Mesenchymal stem cell (in vitro differentiated cells and primary cell): ENCODE results near the gene FHIT.
A peak's percentile ranks its signal among the peaks of the same experiment; 100 is the strongest.

Source experiments
- DNase-seq: peaks from one replicate; pipeline ENCODE4 v3.0.0-alpha.2; 2013
- H2AFZ ChIP-seq: one replicate; pipeline ENCODE4 v1.6.1; 2013; ENCODE audit warnings: low read depth, mild to moderate bottlenecking, control low read depth, inconsistent platforms, low read length, moderate library complexity
- H2AK5ac ChIP-seq: 2 replicates; pipeline ENCODE4 v1.6.1; 2013; ENCODE audit warnings: low read length, moderate library complexity, mild to moderate bottlenecking, inconsistent platforms; ENCODE audit not compliant: severe bottlenecking
- H2BK120ac ChIP-seq: one replicate; pipeline ENCODE4 v1.6.1; 2013; ENCODE audit warnings: low read depth, mild to moderate bottlenecking, inconsistent platforms, low read length, moderate library complexity
- H2BK12ac ChIP-seq, 2 experiments: one replicate each; pipeline ENCODE4 v1.6.1; 2013; ENCODE audit warnings: inconsistent platforms in 2 of 2, low read length in 2 of 2, mild to moderate bottlenecking in 2 of 2, moderate library complexity in 2 of 2, control low read depth in 1 of 2
- H2BK15ac ChIP-seq: one replicate; pipeline ENCODE4 v1.6.1; 2013; ENCODE audit warnings: mild to moderate bottlenecking, low read depth, inconsistent platforms; ENCODE audit not compliant: poor library complexity, severe bottlenecking
- H2BK5ac ChIP-seq: 2 replicates; pipeline ENCODE4 v1.6.1; 2013; ENCODE audit warnings: low read depth, mild to moderate bottlenecking, low read length, control low read depth, inconsistent platforms; ENCODE audit not compliant: poor library complexity, severe bottlenecking
- H3K14ac ChIP-seq, 2 experiments: one replicate each; pipeline ENCODE4 v1.6.1; 2013; ENCODE audit warnings: inconsistent platforms in 2 of 2, low read length in 2 of 2, control low read depth in 1 of 2, mild to moderate bottlenecking in 1 of 2, moderate library complexity in 1 of 2
- H3K18ac ChIP-seq, 2 experiments: one replicate each; pipeline ENCODE4 v1.6.1; 2013; ENCODE audit warnings: inconsistent platforms in 2 of 2, low read length in 2 of 2, control low read depth in 1 of 2, low read depth in 1 of 2, mild to moderate bottlenecking in 1 of 2
- H3K23ac ChIP-seq, 2 experiments: one replicate each; pipeline ENCODE4 v1.6.1; 2013; ENCODE audit warnings: inconsistent platforms in 2 of 2, low read length in 2 of 2, mild to moderate bottlenecking in 2 of 2, moderate library complexity in 2 of 2, control low read depth in 1 of 2
- H3K27ac ChIP-seq: 2 replicates; pipeline ENCODE4 v1.5.1; 2013; ENCODE audit warnings: mild to moderate bottlenecking, moderate library complexity, low read length, control low read depth, inconsistent platforms; ENCODE audit not compliant: poor library complexity, severe bottlenecking
- H3K27me3 ChIP-seq, 2 experiments: 2 replicates each; pipeline versions ENCODE4 v1.6.1 to v1.7.0; 2013; ENCODE audit warnings: low read length in 2 of 2, mild to moderate bottlenecking in 2 of 2, moderate library complexity in 2 of 2, control low read depth in 1 of 2, inconsistent platforms in 1 of 2; ENCODE audit not compliant: control insufficient read depth in 1 of 2, insufficient read depth in 1 of 2
- H3K36me3 ChIP-seq, 2 experiments: 2 replicates each; pipeline versions ENCODE4 v1.6.1 to v1.7.0; 2013; ENCODE audit warnings: low read length in 2 of 2, control low read depth in 1 of 2, inconsistent platforms in 1 of 2, low read depth in 1 of 2, mild to moderate bottlenecking in 1 of 2; ENCODE audit not compliant: insufficient read depth in 2 of 2, control insufficient read depth in 1 of 2
- H3K4ac ChIP-seq, 2 experiments: one replicate each; pipeline ENCODE4 v1.6.1; 2013; ENCODE audit warnings: inconsistent platforms in 2 of 2, low read length in 2 of 2, mild to moderate bottlenecking in 2 of 2, moderate library complexity in 2 of 2, control low read depth in 1 of 2, low read depth in 1 of 2
- H3K4me1 ChIP-seq: 2 replicates; pipeline ENCODE4 v1.6.1; 2013; ENCODE audit warnings: low read depth, low read length, control low read depth; ENCODE audit not compliant: control insufficient read depth, insufficient read depth
- H3K4me2 ChIP-seq: 2 replicates; pipeline ENCODE4 v1.6.1; 2013; ENCODE audit warnings: low read length, mild to moderate bottlenecking, inconsistent platforms; ENCODE audit not compliant: poor library complexity, severe bottlenecking
- H3K4me3 ChIP-seq, 2 experiments: 2 replicates each; pipeline versions ENCODE4 v1.5.1 to v1.7.0; 2013; ENCODE audit warnings: low read length in 2 of 2, mild to moderate bottlenecking in 2 of 2, control low read depth in 1 of 2, low read depth in 1 of 2; ENCODE audit not compliant: insufficient read depth in 1 of 2
- H3K79me1 ChIP-seq: replicated peaks from 2 replicates; pipeline ENCODE4 v1.6.1; 2013; ENCODE audit warnings: mild to moderate bottlenecking, control low read depth, low read length, inconsistent platforms; ENCODE audit not compliant: poor library complexity, severe bottlenecking
- H3K9ac ChIP-seq: 2 replicates; pipeline ENCODE4 v1.7.0; 2013; ENCODE audit warnings: mild to moderate bottlenecking, low read length, moderate library complexity
- H3K9me3 ChIP-seq: 2 replicates; pipeline ENCODE4 v1.7.0; 2013; ENCODE audit warnings: mild to moderate bottlenecking, low read length; ENCODE audit not compliant: control insufficient read depth
- H4K8ac ChIP-seq: one replicate; pipeline ENCODE4 v1.6.1; 2013; ENCODE audit warnings: inconsistent platforms, mild to moderate bottlenecking, low read length, moderate library complexity
- H4K91ac ChIP-seq: one replicate; pipeline ENCODE4 v1.6.1; 2013; ENCODE audit warnings: mild to moderate bottlenecking, low read length, inconsistent platforms
- WGBS: methylation state at CpG from one replicate; pipeline ENCODE4 v1.1.7; 2013; ENCODE audit warnings: mixed read lengths; 5-methylcytosine and 5-hydroxymethylcytosine counted together

FHIT gene

DNA sequence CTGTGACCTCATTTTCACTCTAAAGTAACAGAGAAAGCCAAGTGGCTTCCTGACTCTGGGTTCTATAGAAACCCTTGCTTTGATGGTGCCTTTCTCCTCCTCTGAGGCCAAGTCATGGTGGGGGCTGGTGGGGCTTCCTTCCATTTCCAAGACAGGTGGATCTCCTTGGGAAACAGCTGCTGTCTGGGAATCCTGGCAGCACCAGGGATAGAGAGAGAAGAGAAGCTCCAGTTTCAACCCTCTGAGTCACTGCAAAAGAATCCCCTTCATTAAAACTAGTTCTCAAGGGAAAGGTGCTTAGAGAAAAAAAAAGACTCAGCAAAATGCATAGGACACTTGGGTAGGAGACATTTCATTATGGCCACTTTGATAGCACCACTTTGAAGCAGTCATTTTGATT lies 614.4 kb downstream of the FHIT start:
- Histone ChIP-seq H3K27ac (no peak overlapping the region), H3K27me3 (no peaks in the 10 kb centered on the region), H3K23ac (no peak overlapping the region), H3K18ac (no peak overlapping the region), H3K79me1 (no peaks in the 10 kb centered on the region), H3K4me2 (no peak overlapping the region), H4K8ac (no peak overlapping the region), H2AFZ (no peak overlapping the region), H3K9ac (no peak overlapping the region), H2AK5ac (no peak overlapping the region), H3K9me3 (no peaks in the 10 kb centered on the region), H2BK15ac (no peak overlapping the region), H3K4me1 (peaks cover 2% of the 10 kb centered on the region), H3K14ac (no peak overlapping the region), H3K36me3 (no peaks in the 10 kb centered on the region), H3K4me3 (no peak overlapping the region), H2BK120ac (no peak overlapping the region), H3K4ac (no peak overlapping the region), H2BK12ac (no peak overlapping the region), H2BK5ac (no peak overlapping the region), H4K91ac (no peak overlapping the region)
- peak; percentile 16 for DNase-seq

DNA sequence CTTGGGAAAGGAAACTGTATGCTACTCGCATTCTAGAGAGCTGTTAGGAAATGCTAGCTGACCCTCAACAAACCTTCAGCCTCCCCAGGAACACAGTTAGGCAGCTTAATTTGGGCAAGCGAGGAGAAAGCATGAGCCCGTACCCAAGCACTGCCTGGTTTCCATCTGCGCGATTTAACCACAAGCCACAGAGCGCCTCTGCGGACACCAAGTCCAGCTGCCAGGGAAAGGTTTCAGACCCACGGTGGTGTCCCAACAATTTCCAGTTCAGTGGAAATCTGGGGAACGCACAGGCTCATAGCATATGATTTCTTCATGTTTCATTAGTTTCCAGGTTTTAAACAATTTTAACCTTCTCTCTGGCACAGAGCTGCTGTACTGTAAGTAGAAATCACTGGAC lies 617.6 kb downstream of the FHIT start:
- no peak for DNase-seq

GRCh38 chr3:60631509-60631908 lies 619.7 kb downstream of the FHIT start:
- Histone ChIP-seq H3K4ac (no peak overlapping the region), H3K36me3 (no peaks in the 10 kb centered on the region), H2AK5ac (no peak overlapping the region), H3K9me3 (no peaks in the 10 kb centered on the region), H3K27me3 (no peaks in the 10 kb centered on the region), H3K18ac (no peak overlapping the region), H3K4me2 (no peak overlapping the region), H2BK120ac (no peak overlapping the region), H2BK12ac (no peak overlapping the region), H2AFZ (no peak overlapping the region), H3K23ac (no peak overlapping the region), H4K91ac (no peak overlapping the region), H2BK15ac (no peak overlapping the region), H4K8ac (no peak overlapping the region), H3K27ac (no peak overlapping the region), H2BK5ac (no peak overlapping the region), H3K79me1 (no peaks in the 10 kb centered on the region), H3K9ac (no peak overlapping the region), H3K14ac (no peak overlapping the region), H3K4me1 (no peaks in the 10 kb centered on the region), H3K4me3 (no peak overlapping the region)
- WGBS: 93% methylated on average over 8 of the region's 8 CpGs
- DNase-seq: no peak

More for the DNA sequence above, 617.6 kb downstream of the FHIT start:
- Histone ChIP-seq H2BK5ac (no peak overlapping the region), H3K27me3 (no peaks in the 10 kb centered on the region), H3K27ac (no peak overlapping the region), H2BK120ac (no peak overlapping the region), H3K14ac (no peak overlapping the region), H3K4me3 (no peak overlapping the region), H3K4me2 (no peak overlapping the region), H2AFZ (no peak overlapping the region), H3K23ac (no peak overlapping the region), H4K91ac (no peak overlapping the region), H2BK12ac (no peak overlapping the region), H2BK15ac (no peak overlapping the region), H3K4ac (no peak overlapping the region), H3K79me1 (no peaks in the 10 kb centered on the region), H3K9ac (no peak overlapping the region), H2AK5ac (no peak overlapping the region), H3K4me1 (peaks cover 2% of the 10 kb centered on the region), H3K9me3 (no peaks in the 10 kb centered on the region), H3K36me3 (no peaks in the 10 kb centered on the region), H4K8ac (no peak overlapping the region), H3K18ac (no peak overlapping the region)
- WGBS: 94% methylated on average over 9 of the region's 9 CpGs

DNA sequence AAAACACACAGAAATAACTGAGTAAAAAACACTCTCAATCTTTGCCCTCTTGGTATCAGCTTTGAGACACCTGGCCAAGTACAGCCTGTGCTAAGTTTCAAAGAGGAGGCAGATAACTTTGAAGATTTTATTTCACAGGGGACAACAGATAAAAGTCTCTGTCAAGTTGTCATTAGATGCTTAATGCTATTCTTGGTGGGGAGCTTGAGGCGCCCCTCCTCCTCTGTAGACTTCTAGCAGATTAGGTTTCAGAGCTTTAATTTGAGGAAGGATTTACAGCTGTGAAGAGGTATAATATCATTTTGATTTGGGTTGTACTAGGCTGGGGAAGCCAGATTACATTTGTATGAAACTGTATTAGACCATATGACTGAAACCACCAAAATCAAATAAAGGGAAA lies 620.3 kb downstream of the FHIT start:
- no peak overlapping the region for H2AK5ac ChIP-seq
- no peak overlapping the region for H2AFZ ChIP-seq
- no peak overlapping the region for H3K18ac ChIP-seq
- H3K4ac ChIP-seq: no peak overlapping the region
- H3K9me3 ChIP-seq: no peaks in the 10 kb centered on the region
- no peak overlapping the region for H2BK15ac ChIP-seq
- no peak overlapping the region for H2BK120ac ChIP-seq
- H3K79me1 ChIP-seq: no peaks in the 10 kb centered on the region
- H4K91ac ChIP-seq: no peak overlapping the region
- H2BK12ac ChIP-seq: no peak overlapping the region
- no peak overlapping the region for H3K4me2 ChIP-seq
- H3K23ac ChIP-seq: no peak overlapping the region
- DNase-seq: no peak
- no peak overlapping the region for H3K27ac ChIP-seq
- H3K4me1 ChIP-seq: no peaks in the 10 kb centered on the region
- no peaks in the 10 kb centered on the region for H3K27me3 ChIP-seq
- no peak overlapping the region for H4K8ac ChIP-seq
- no peak overlapping the region for H2BK5ac ChIP-seq
- H3K14ac ChIP-seq: no peak overlapping the region
- whole genome bisulfite sequencing: 94% methylated on average over 1 of the region's 1 CpG
- no peak overlapping the region for H3K4me3 ChIP-seq
- no peaks in the 10 kb centered on the region for H3K36me3 ChIP-seq
- no peak overlapping the region for H3K9ac ChIP-seq
